NCI-H128 (cell line): ENCODE results near the gene LRP1.

Experiments used
- DNase-seq: peaks from one replicate; lab custom pipeline; 2025; ENCODE audit not compliant: unreplicated experiment; lab: John Stamatoyannopoulos, UW

LRP1 gene

GRCh38 chr12:57247041-57247440 lies 118.8 kb downstream of the LRP1 start:
- no peak for DNase-seq

GRCh38 chr12:57248934-57249742 lies 120.9 kb downstream of the LRP1 start:
- no peak for DNase-seq

GRCh38 chr12:57250541-57250940 lies 122.3 kb downstream of the LRP1 start:
- no peak for DNase-seq

- no peak for DNase-seq
These were observed 122.7 kb downstream of the LRP1 start, which contains the start of gene STAC3 for GRCh38 chr12:57250956-57251355. TSS of gene STAC3 (minus strand) at chr12:57251187. CDS start at chr12:57249636, 1,551 bp downstream.

GRCh38 chr12:57254506-57255280 lies 126.4 kb downstream of the LRP1 start:
- DNase-seq: no peak

- no peak for DNase-seq
These were observed 127.6 kb downstream of the LRP1 start for GRCh38 chr12:57255916-57256315.

GRCh38 chr12:57258977-57259970 lies 131.0 kb downstream of the LRP1 start:
- no peak for DNase-seq

GRCh38 chr12:57260366-57260765 lies 132.1 kb downstream of the LRP1 start:
- no peak for DNase-seq

- peak; percentile 82 for DNase-seq
These were observed 133.2 kb downstream of the LRP1 start for GRCh38 chr12:57261428-57261865.

GRCh38 chr12:57262126-57262822 lies 134.0 kb downstream of the LRP1 start:
- peak; percentile 4 for DNase-seq
